ENCODE measurements around the gene C5orf15.

DNA sequence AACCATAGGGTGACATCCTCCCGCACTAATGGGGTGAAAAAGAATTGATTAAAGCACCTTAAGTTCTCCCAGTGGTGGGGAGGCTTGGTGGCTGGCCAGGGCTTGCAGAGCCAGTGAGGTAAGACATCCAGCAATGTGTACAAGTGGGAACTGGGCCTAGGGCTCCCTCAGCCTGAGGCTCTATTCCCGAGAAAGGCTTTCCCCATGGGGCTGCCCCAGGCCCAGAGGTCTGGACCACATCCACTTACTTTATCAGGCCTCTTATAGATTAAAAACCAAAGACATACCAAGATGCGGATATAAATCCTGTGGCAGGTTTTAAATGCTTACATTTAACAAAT, 35.3 kb downstream of the C5orf15 start:
- no peak for TF ChIP-seq POLR2AphosphoS5 (IDR thresholded peaks at IDR 0.05; ENCODE audit: low read depth)
- TF ChIP-seq, protein P1, sequence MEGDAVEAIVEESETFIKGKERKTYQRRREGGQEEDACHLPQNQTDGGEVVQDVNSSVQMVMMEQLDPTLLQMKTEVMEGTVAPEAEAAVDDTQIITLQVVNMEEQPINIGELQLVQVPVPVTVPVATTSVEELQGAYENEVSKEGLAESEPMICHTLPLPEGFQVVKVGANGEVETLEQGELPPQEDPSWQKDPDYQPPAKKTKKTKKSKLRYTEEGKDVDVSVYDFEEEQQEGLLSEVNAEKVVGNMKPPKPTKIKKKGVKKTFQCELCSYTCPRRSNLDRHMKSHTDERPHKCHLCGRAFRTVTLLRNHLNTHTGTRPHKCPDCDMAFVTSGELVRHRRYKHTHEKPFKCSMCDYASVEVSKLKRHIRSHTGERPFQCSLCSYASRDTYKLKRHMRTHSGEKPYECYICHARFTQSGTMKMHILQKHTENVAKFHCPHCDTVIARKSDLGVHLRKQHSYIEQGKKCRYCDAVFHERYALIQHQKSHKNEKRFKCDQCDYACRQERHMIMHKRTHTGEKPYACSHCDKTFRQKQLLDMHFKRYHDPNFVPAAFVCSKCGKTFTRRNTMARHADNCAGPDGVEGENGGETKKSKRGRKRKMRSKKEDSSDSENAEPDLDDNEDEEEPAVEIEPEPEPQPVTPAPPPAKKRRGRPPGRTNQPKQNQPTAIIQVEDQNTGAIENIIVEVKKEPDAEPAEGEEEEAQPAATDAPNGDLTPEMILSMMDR (IDR thresholded peaks at IDR 0.05; ENCODE audit: insufficient read depth, low read length), result no peak

All from HL-60 (cell line).